Measurements from ENCODE around the gene CRISPLD2. TPM values are rescaled to one million over a fixed set of nuclear protein-coding genes. Genes with fewer than 3 reads are reported as not detected.

Gene CRISPLD2
- total RNA-seq, 1 experiment from 2014 or later: 9.4 TPM

- no peak for DNase-seq (ENCODE audit: low spot score)
- Mint-ChIP-seq H3K27me3 (ENCODE audit: low read depth) (no peaks in the 10 kb centered on the region), H3K4me1 (peaks cover 4% of the 10 kb centered on the region; the same call in 1 of the 2 replicates), H3K9me3 (no peaks in the 10 kb centered on the region), H3K36me3 (no peaks in the 10 kb centered on the region), H3K27ac (no peak overlapping the region), H3K4me3 (no peak overlapping the region)
- TF ChIP-seq SMAD4 (CRISPR knock-in tag; IDR thresholded peaks at IDR 0.05): no peak
- no peak for TF ChIP-seq ZNF425 (CRISPR knock-in tag; conservative IDR thresholded peaks at IDR 0.05)
- no peak for TF ChIP-seq FOXJ3 (CRISPR knock-in tag; IDR thresholded peaks at IDR 0.05; ENCODE audit: borderline replicate concordance)
- TF ChIP-seq GABPB1 (CRISPR knock-in tag; IDR thresholded peaks at IDR 0.05): no peak
- no peak for TF ChIP-seq CBFB (CRISPR knock-in tag; IDR thresholded peaks at IDR 0.05; ENCODE audit: low read depth)
- no peak for TF ChIP-seq IRF1 (CRISPR knock-in tag; IDR thresholded peaks at IDR 0.05)
- no peak for TF ChIP-seq KAT7 (CRISPR knock-in tag; IDR thresholded peaks at IDR 0.05; ENCODE audit: borderline replicate concordance)
- TF ChIP-seq ZNF317 (CRISPR knock-in tag; IDR thresholded peaks at IDR 0.05; ENCODE audit: borderline replicate concordance, low read depth): no peak
- no peak for TF ChIP-seq MXD4 (CRISPR knock-in tag; IDR thresholded peaks at IDR 0.05; ENCODE audit: borderline replicate concordance)
- TF ChIP-seq ZNF532 (CRISPR knock-in tag; IDR thresholded peaks at IDR 0.05; ENCODE audit: borderline replicate concordance): no peak
- no peak for TF ChIP-seq NFYB (CRISPR knock-in tag; conservative IDR thresholded peaks at IDR 0.05; ENCODE audit: low read depth)
- TF ChIP-seq RORB (CRISPR knock-in tag; IDR thresholded peaks at IDR 0.05): no peak
- TF ChIP-seq ZNF138 (CRISPR knock-in tag; conservative IDR thresholded peaks at IDR 0.05): no peak
- ChIA-PET CTCF (interaction anchor here (4.4 kb wide), 1 partner anchor 8 kb away, joined by 29 read pairs; no protein-coding TSS in a partner anchor), POLR2A (no interaction called here)
- ATAC-seq: no peak
Observed at GRCh38 chr16:84943620-84944019, 123.8 kb downstream of the CRISPLD2 start.

- no peaks in the 10 kb centered on the region for H3K4me1 Mint-ChIP-seq
- H3K36me3 Mint-ChIP-seq: no peaks in the 10 kb centered on the region
- H3K27ac Mint-ChIP-seq: no peak overlapping the region
- H3K9me3 Mint-ChIP-seq: 0 out of 2 replicates have a peak, but pooled peaks cover 6% of the 10 kb centered on the region
- CTCF ChIA-PET: interaction anchor here (1.5 kb wide), 1 partner anchor 24 kb away, joined by 3 read pairs; no protein-coding TSS in a partner anchor
- ATAC-seq: no peak
- POLR2A ChIA-PET: interaction anchor here (0.7 kb wide), 1 partner anchor 692 kb away, joined by 4 read pairs; no protein-coding TSS in a partner anchor
- no peak for DNase-seq (ENCODE audit: low spot score)
- no peaks in the 10 kb centered on the region for H3K27me3 Mint-ChIP-seq (ENCODE audit: low read depth)
- no peak overlapping the region for H3K4me3 Mint-ChIP-seq
- TF ChIP-seq ZNF317 (CRISPR knock-in tag; IDR thresholded peaks at IDR 0.05; ENCODE audit: borderline replicate concordance, low read depth) (no peak), AFF4 (CRISPR knock-in tag; IDR thresholded peaks at IDR 0.05; ENCODE audit: borderline replicate concordance) (no peak), ZNF425 (CRISPR knock-in tag; conservative IDR thresholded peaks at IDR 0.05) (no peak), ZNF281 (CRISPR knock-in tag; IDR thresholded peaks at IDR 0.05) (no peak), ESRRA (CRISPR knock-in tag; IDR thresholded peaks at IDR 0.05; ENCODE audit: borderline replicate concordance) (no peak), TEAD4 (CRISPR knock-in tag; IDR thresholded peaks at IDR 0.05) (no peak), IRF2 (CRISPR knock-in tag; IDR thresholded peaks at IDR 0.05; ENCODE audit: borderline replicate concordance, low read depth) (no peak)
Observed at GRCh38 chr16:84947022-84947421, 127.2 kb downstream of the CRISPLD2 start.

All from WTC11 (cell line).